MCF 10A (cell line): ENCODE results near the gene RNF114. TPM values are rescaled to one million over a fixed set of nuclear protein-coding genes. Genes with fewer than 3 reads are reported as not detected.
"Not testable (repeated sequence)": the region's sequence is repeated elsewhere in the genome, so short reads cannot be mapped to it uniquely, and the experiment has no call there.

Source experiments
- BruUV-seq: library from RNA; stranded (reverse); fragments of 400-500 nt; replicated peaks from 2 replicates; lab custom pipeline; 2021; lab: Mats Ljungman, UMichigan
- CTCF ChIA-PET: fragments of 300-600 bp; sonication (Branson Sonifier 250); formaldehyde crosslinking; extraction: SDS; loops from one replicate; lab custom pipeline; 2021; ENCODE audit warnings: antibody characterized with exemption, inconsistent platforms; lab: Yijun Ruan, JAX
- POLR2A ChIA-PET: fragments of 300-600, 350-650 bp; sonication (Branson Sonifier 250); formaldehyde crosslinking; extraction: SDS; loops from one replicate; lab custom pipeline; 2020; ENCODE audit warnings: antibody characterized with exemption, inconsistent platforms; lab: Yijun Ruan, JAX
- DNase-seq: peaks from one replicate; pipeline ENCODE4 v3.0.0-alpha.2; 2018; ENCODE audit not compliant: unreplicated experiment
- H3K27ac Mint-ChIP-seq: one replicate; pipeline ENCODE4 v1.8.0; 2022; ENCODE audit warnings: mild to moderate bottlenecking, low read depth, mixed read lengths; ENCODE audit not compliant: unreplicated experiment
- H3K27me3 Mint-ChIP-seq: one replicate; pipeline ENCODE4 v1.8.0; 2022; ENCODE audit warnings: mixed read lengths; ENCODE audit not compliant: insufficient read depth, unreplicated experiment
- H3K36me3 Mint-ChIP-seq: one replicate; pipeline ENCODE4 v1.8.0; 2022; ENCODE audit warnings: mild to moderate bottlenecking, moderate library complexity, mixed read lengths; ENCODE audit not compliant: insufficient read depth, unreplicated experiment
- H3K4me1 Mint-ChIP-seq: one replicate; pipeline ENCODE4 v1.8.0; 2022; ENCODE audit warnings: mixed read lengths; ENCODE audit not compliant: insufficient read depth, unreplicated experiment
- H3K4me3 Mint-ChIP-seq: one replicate; pipeline ENCODE4 v1.8.0; 2022; ENCODE audit warnings: mild to moderate bottlenecking, moderate library complexity, mixed read lengths; ENCODE audit not compliant: unreplicated experiment
- H3K9me3 Mint-ChIP-seq: one replicate; pipeline ENCODE4 v1.8.0; 2022; ENCODE audit warnings: mixed read lengths; ENCODE audit not compliant: unreplicated experiment
- CTCF ChIP-seq: fragments of 200-600 bp; IDR thresholded peaks from one replicate; pipeline ENCODE4 v1.8.0; 2022; ENCODE audit warnings: antibody characterized with exemption, mild to moderate bottlenecking; ENCODE audit not compliant: unreplicated experiment
- intact Hi-C: fragments of 100-400 bp; cut with micrococcal nuclease; formaldehyde crosslinking; loops from 2 replicates; pipeline ENCODE4 v1.14.1; 2022
- total RNA-seq: library from RNA; stranded (reverse); gene quantifications from 2 replicates; pipeline ENCODE4 v1.2.3, GENCODE V29; 2022

RNF114 gene
- total RNA-seq, 1 experiment from 2014 or later = 48.6 TPM

DNA sequence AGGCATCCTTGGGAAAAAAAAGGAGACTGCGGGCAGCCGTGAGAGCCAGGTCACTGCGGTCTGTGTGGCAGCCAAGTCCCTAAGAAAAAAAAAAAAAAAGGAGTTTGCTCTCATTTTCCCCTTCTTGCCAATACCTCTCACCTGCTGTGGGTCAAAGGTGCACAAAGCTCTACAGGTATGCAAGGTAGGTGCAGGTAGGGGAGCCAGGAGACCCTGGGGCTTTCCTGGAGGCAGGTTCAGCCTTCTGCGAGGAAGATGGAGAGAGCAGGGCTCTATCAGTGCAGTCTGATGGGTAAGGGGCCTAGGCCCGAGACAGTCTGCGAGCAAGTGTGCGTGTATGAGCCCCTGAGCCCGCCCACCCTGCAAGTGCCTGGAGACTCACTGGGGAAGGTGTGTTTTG is 34.3 kb downstream of the RNF114 start:
- TF ChIP-seq CTCF = no peak
- Mint-ChIP-seq H3K27me3 (no peaks in the 10 kb centered on the region), H3K36me3 (no peaks in the 10 kb centered on the region), H3K4me3 (no peak overlapping the region), H3K27ac (no peak overlapping the region), H3K4me1 (peaks cover 15% of the 10 kb centered on the region), H3K9me3 (no peaks in the 10 kb centered on the region)
- POLR2A ChIA-PET = interaction anchor here (1.3 to 1.5 kb wide), 2 partner anchors 15 to 34 kb away, joined by 3 to 4 read pairs; no protein-coding TSS in a partner anchor
- CTCF ChIA-PET = interaction anchor here (2.1 to 14.3 kb wide), 3 partner anchors 9 to 116 kb away, joined by 10 to 582 read pairs (median 26); no protein-coding TSS in a partner anchor
- intact Hi-C loops = no loop called here
- no peak for DNase-seq
- no TSS peak for BruUV-seq

DNA sequence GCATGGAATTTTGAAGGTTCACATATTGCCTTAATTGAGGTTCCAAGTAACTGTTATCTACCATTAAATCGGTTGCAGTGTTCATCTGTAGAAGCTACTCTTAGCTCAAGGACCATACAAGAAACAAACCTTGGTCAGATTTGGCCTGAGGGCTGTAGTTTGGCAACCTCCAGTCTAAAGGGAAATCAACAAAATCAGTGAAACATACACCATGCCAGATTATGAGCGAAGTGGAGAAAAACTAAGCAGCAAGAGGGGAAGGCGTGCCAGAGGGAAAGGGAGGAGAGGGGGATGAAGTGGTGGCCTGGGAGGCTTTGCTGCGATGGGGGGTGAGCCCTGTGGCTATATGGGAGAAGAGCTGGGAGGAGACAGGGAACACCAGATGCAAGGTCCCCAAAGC is 37.8 kb downstream of the RNF114 start:
- intact Hi-C loops = no loop called here
- no peaks in the 10 kb centered on the region for H3K27me3 Mint-ChIP-seq
- POLR2A ChIA-PET = no interaction called here
- no peak for TF ChIP-seq CTCF
- no peak for DNase-seq
- CTCF ChIA-PET = interaction anchor here (0.6 to 14.3 kb wide), 8 partner anchors 8 to 309 kb away, joined by 3 to 582 read pairs (median 4); no protein-coding TSS in a partner anchor
- no peak overlapping the region for H3K27ac Mint-ChIP-seq
- H3K9me3 Mint-ChIP-seq = no peaks in the 10 kb centered on the region
- no peak overlapping the region for H3K4me3 Mint-ChIP-seq
- H3K4me1 Mint-ChIP-seq = peaks cover 5% of the 10 kb centered on the region
- BruUV-seq = no TSS peak
- no peaks in the 10 kb centered on the region for H3K36me3 Mint-ChIP-seq

- TF ChIP-seq CTCF = no peak
- CTCF ChIA-PET = interaction anchor here (0.6 to 14.3 kb wide), 13 partner anchors 10 to 631 kb away, joined by 3 to 582 read pairs (median 6); no protein-coding TSS in a partner anchor
- Mint-ChIP-seq H3K4me3 (no peak overlapping the region), H3K27ac (no peak overlapping the region), H3K9me3 (no peaks in the 10 kb centered on the region), H3K27me3 (peaks cover 12% of the 10 kb centered on the region), H3K36me3 (no peaks in the 10 kb centered on the region), H3K4me1 (no peaks in the 10 kb centered on the region)
- POLR2A ChIA-PET = interaction anchor here (0.6 to 2.5 kb wide), 2 partner anchors 42 to 94 kb away, joined by 4 to 15 read pairs; no protein-coding TSS in a partner anchor
- DNase-seq = no peak
- no TSS peak for BruUV-seq
- intact Hi-C loops = loop anchor here (5.0 kb wide), 1 partner anchor 191 kb away; no protein-coding TSS in a partner anchor
These were observed 40.3 kb downstream of the RNF114 start for GRCh38 chr20:49976542-49976941.

- H3K4me1 Mint-ChIP-seq, DNase-seq, H3K36me3 Mint-ChIP-seq, H3K27ac Mint-ChIP-seq, BruUV-seq, H3K4me3 Mint-ChIP-seq, H3K9me3 Mint-ChIP-seq: not testable (repeated sequence)
- ChIA-PET POLR2A (interaction anchor here (2.5 kb wide), 1 partner anchor 93 kb away, joined by 15 read pairs; no protein-coding TSS in a partner anchor), CTCF (interaction anchor here (0.6 to 14.3 kb wide), 23 partner anchors 8 to 201 kb away, joined by 3 to 582 read pairs (median 7); no protein-coding TSS in a partner anchor)
- H3K27me3 Mint-ChIP-seq = peaks cover 19% of the 10 kb centered on the region
- intact Hi-C loops = loop anchor here (2.0 to 5.0 kb wide), 2 partner anchors 93 to 190 kb away; no protein-coding TSS in a partner anchor
These were observed 41.5 kb downstream of the RNF114 start for GRCh38 chr20:49977740-49978139.
